ENCODE results near the gene IRS1. TPM values are rescaled to one million over a fixed set of nuclear protein-coding genes. Genes with fewer than 3 reads are reported as not detected.

The IRS1 gene
- total and polyA plus RNA-seq, 12 donors, result 10.0 to 55.7 (median 25.0) TPM

DNA sequence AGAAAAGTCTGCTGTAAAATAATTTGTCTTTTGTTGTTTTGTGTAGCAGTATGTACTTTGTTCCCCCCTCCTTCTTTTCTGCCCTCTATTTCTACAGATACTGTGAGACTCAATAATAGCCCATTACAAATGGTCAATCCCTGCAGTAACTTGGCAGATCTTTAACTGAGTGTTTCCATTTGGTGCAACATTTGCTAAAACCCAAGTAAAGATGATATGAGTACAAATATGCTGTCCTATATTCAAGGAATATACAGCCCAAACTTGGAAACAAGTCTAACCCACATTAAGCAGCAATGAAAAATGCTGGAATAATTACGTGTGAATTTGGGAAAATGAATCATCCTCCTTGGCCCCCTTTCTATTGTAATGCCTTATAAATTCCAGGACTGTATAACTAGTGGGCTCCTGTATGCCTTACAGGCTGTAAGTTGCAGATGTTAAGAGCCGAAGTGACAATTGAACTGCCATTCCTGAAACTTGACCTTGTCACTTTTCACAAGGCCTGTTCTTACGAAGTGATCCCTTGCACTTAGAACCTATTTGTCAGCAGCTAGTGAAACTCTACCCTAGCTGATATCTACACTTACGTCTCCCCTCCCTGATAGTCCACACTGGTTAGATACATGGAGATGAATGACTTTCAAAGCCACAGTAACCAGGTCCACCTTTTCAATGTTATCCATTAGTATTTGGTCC lies 104.9 kb downstream of the IRS1 start:
- Histone ChIP-seq H3K9me3 (replicated peaks in 1 of 3) (no peaks in the 10 kb centered on the region), H3K27me3 (no peaks in the 10 kb centered on the region), H3K4me1 (replicated peaks in 1 of 2) (peaks cover 10 to 35% of the 10 kb centered on the region in 2 donors), H3K27ac (peak overlapping the region in 1 of 5 donors; percentile 42), H3K4me3 (no peak overlapping the region), H3K36me3 (replicated peaks in 1 of 2) (no peaks in the 10 kb centered on the region)
- intact Hi-C loops (cut with DNase I), result no loop called here
- no peak for TF ChIP-seq CTCF (IDR thresholded peaks at IDR 0.05)
- 59 to 76% (median 67%) methylated on average over 4 of the region's 4 CpGs for WGBS, 4 donors
- DNase-seq, result no peak

GRCh38 chr2:226694149-226694548 lies 105.5 kb downstream of the IRS1 start:
- no peak for DNase-seq
- no peak overlapping the region for H3K4me3 ChIP-seq
- 60 to 71% (median 61%) methylated on average over 4 of the region's 4 CpGs for WGBS, 4 donors
- intact Hi-C loops (cut with DNase I), result no loop called here
- H3K36me3 ChIP-seq (replicated peaks in 1 of 2), result no peaks in the 10 kb centered on the region
- peaks cover 10 to 30% of the 10 kb centered on the region in 2 donors for H3K4me1 ChIP-seq (replicated peaks in 1 of 2)
- peak overlapping the region in 1 of 5 donors; percentile 42 for H3K27ac ChIP-seq
- TF ChIP-seq CTCF (IDR thresholded peaks at IDR 0.05), result no peak
- TF ChIP-seq POLR2A (IDR thresholded peaks at IDR 0.05), result no peak
- H3K27me3 ChIP-seq, result no peaks in the 10 kb centered on the region
- no peaks in the 10 kb centered on the region for H3K9me3 ChIP-seq (replicated peaks in 1 of 3)

- WGBS, 4 donors, result 13 to 19% (median 18%) methylated on average over 4 of the region's 4 CpGs
- TF ChIP-seq CTCF (IDR thresholded peaks at IDR 0.05), result no peak
- no peak for TF ChIP-seq POLR2A (IDR thresholded peaks at IDR 0.05)
- intact Hi-C loops (cut with DNase I), result no loop called here
These were observed 106.1 kb downstream of the IRS1 start for GRCh38 chr2:226693521-226693920.

GRCh38 chr2:226692521-226693126 lies 107.0 kb downstream of the IRS1 start:
- WGBS, 4 donors, result 90 to 93% (median 92%) methylated on average over 9 of the region's 9 CpGs
- intact Hi-C loops (cut with DNase I), result no loop called here

More at GRCh38 chr2:226693521-226693920, 106.1 kb downstream of the IRS1 start:
- Histone ChIP-seq H3K27me3 (no peaks in the 10 kb centered on the region), H3K9me3 (replicated peaks in 1 of 3) (no peaks in the 10 kb centered on the region), H3K4me3 (no peak overlapping the region), H3K4me1 (replicated peaks in 1 of 2) (peaks cover 10 to 28% of the 10 kb centered on the region in 2 donors), H3K36me3 (replicated peaks in 1 of 2) (no peaks in the 10 kb centered on the region), H3K27ac (peak overlapping the region in 4 of 5 donors; percentile 4 to 64 (median 36))
- DNase-seq, result peak in 3 of 7 donors; percentile 14 to 54 (median 24)

More at GRCh38 chr2:226692521-226693126, 107.0 kb downstream of the IRS1 start:
- Histone ChIP-seq H3K4me1 (replicated peaks in 1 of 2) (peaks cover 10 to 28% of the 10 kb centered on the region in 2 donors), H3K9me3 (replicated peaks in 1 of 3) (no peaks in the 10 kb centered on the region), H3K27ac (peak overlapping the region in 3 of 5 donors; percentile 27 to 64 (median 44)), H3K27me3 (no peaks in the 10 kb centered on the region), H3K36me3 (replicated peaks in 1 of 2) (no peaks in the 10 kb centered on the region), H3K4me3 (no peak overlapping the region)
- TF ChIP-seq POLR2A (IDR thresholded peaks at IDR 0.05) (no peak), CTCF (IDR thresholded peaks at IDR 0.05) (no peak)
- no peak for DNase-seq
